NCI-H226 (cell line): ENCODE results near the gene TPRA1.

Source experiments
- DNase-seq: peaks from one replicate; pipeline ENCODE4 v3.0.0-alpha.2; 2015

The TPRA1 gene

DNA sequence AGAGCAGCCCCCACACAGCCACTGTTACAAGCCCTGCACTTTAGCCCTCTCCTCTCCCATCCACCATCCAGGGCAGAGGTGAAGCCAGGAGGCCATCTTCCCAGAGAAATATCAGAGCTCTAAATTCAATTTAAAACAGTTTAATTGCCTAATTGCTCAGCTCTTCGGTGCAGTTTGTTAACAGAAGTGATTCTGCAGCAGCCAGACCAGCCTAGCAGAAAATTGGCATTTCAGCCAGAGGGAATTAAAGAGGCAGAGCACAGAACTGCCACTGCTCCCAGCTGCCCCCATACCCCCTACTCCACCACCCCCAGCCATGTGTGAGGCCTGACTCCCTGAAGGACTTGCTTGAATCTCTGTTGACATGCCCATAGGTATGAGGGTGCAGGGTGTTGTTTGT, 38.5 kb downstream of the TPRA1 start:
- DNase-seq, result no peak

DNA sequence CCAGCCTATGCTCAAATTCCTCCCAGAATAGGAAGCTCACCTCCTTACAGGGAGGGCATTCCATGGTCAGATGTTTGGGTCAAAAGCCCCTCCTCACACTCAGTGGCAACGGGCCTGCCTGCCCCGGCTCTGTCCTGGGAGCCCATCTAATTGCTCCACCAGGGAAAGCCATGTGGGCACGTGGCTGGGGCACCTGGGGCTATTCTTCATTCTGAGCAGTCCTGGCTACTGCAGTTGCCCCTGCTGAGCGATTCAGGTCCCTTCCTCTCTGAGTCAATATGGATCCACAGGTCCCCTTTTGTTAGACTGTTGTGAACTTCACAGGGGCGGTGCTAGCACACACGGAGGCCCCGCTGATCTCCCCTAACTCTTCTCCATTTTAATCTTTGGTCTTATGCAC, 39.4 kb downstream of the TPRA1 start:
- no peak for DNase-seq

DNA sequence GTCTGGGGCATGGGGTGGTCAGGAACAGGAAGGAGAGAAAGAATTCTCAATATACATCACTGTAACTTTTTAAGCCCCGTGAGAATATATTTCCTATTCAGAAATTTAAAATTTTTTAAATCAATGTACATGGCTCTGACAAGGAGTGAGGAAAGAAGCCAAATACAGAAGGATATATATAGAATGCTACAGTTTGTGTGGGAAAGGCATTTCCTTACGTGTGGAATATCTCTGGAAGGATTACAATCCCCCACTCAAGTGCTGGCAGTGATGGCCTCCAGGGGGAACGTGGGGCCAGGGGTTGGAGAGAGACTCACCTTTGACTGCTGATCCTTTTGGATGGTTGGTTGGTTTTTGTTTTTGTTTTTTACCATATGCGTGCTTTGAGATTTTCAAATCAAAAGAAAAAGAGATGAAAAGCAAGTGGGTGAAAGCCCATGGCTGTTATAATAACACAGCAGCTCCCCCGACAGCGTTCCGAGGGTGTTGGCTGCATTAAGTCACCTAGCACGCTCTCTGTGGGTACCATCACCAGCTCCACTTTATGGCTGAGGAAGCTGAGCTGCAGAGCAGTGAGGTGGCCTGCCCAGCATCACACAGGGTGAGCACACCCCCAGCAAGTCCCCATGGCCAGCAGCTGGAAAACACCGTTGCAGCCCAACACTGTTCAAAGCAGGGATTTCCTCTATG, 39.9 kb downstream of the TPRA1 start:
- no peak for DNase-seq

DNA sequence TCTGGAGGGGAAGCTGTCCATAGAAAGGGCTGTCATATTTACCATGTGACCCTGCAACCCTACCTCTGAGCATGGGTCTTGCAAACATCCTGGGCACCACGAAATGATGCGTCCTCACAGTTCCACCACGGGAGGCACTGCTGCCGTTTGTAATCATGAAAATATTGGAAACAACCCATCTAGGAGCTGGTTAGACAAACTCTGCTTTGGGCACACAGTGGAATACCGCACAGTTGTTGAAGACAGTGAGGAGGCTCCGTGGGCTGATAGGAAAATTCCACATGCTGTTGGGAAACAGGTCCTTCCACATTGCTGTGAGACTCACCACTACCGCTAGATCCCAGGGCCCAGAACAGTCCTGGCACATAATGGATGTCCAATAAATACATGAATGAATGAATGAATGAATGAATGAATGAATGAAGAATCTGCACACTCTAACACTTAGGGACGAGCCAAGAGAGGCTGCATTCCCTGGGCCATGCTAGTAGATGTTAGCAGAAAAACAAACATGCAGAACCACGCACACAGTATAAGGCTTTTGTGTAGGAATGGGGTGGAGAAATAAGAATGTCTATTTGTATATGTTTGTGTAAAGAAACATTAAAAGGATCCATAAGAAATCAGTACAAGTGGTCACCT, 40.6 kb downstream of the TPRA1 start:
- no peak for DNase-seq

DNA sequence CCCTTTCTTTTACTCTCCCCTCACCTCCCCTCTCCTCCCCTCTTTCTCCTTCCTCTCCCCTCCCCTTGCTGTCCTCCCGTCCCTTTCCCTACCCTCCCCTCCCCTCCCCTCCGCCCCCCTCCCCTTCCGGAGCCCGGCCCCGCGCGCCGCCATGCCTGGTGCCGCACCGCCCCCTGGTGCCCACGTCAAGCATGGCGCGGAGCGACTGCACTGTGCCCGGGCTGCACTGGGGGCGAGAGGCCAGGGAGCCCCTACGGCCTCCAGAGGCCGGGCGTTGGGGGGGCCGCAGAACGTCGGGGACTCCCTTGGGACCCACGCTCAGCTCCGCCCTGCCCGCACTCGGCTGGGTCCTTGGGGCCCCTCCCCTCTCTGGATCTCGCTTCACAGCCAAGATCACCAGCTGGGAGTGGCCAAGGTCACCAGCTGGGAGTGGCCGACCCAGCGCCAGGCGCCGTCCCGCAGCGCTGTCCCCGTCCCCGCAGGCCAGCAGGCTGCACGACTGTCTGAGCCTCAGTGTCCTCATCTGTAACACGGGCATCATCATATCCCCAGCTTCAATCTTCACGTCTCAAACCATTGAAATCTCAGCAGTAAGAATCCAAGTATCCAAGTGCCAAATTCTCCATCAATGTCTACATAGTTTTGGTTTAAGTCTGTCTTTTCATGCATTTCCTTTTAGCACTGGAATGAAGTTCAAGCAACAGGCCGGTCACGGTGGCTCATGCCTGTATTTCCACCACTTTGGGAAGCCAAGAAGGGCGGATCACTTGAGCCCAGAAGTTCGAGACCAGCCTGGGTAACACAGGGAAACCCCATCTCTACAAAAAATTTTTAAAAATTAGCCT, 42.5 kb downstream of the TPRA1 start:
- peak; percentile 47 for DNase-seq

DNA sequence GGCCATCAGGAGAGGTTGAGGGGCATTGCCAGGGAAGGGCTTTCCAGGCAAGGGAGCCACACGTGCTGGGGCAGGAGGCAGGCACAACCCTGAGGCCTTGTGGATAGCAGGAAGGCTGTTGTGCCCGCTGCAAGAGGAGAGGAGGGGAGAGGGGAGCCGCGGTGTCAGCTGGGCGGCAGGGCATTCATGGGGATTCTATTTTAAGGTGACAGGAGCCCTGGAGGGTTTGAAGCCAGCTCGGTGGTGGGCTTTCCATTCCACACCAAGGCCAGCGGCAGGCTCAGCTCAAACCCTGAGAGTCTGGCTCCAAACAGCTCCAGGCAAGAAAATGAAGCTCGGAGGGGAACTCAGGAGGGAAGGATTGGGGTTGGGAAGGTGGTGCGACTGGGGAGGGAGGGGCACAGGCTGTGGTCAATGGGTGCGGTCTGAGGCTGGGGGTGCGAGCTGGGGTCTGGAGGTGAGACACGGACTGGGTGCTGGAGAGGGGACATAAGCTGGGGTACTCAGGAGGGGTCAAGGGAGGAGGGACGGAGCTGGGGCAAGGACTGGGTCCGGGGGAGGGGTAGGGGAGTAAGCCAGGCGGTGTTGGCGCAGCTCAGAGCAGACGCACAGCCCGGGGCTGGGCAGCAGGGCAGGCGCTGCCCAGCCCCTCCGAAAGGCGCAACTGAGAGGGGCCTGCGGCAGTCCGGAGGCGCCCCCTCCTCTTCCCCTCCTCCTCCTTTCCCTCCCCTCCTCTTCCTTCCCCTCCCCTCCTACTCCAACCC, 43.4 kb downstream of the TPRA1 start:
- no peak for DNase-seq

DNA sequence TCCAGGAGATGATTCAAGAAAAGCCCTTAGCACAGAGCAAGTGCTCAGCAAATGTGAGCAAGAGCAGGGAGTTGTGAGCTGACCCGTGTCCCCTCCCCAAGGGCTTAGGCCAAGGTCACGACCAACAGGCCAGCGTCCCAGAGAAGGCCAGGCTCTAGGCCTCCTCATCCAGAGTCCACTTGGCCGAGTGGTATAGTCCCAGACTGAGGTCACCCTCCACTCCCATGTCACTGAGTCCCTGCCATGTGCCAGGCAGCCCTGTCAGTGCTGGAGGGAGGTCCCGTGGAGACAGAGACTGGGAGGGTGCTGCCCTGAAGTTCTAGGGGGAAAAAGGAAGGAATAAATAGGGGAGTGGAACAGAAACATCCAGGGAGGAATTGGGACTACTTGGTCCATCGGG, 44.0 kb downstream of the TPRA1 start:
- DNase-seq, result no peak

DNA sequence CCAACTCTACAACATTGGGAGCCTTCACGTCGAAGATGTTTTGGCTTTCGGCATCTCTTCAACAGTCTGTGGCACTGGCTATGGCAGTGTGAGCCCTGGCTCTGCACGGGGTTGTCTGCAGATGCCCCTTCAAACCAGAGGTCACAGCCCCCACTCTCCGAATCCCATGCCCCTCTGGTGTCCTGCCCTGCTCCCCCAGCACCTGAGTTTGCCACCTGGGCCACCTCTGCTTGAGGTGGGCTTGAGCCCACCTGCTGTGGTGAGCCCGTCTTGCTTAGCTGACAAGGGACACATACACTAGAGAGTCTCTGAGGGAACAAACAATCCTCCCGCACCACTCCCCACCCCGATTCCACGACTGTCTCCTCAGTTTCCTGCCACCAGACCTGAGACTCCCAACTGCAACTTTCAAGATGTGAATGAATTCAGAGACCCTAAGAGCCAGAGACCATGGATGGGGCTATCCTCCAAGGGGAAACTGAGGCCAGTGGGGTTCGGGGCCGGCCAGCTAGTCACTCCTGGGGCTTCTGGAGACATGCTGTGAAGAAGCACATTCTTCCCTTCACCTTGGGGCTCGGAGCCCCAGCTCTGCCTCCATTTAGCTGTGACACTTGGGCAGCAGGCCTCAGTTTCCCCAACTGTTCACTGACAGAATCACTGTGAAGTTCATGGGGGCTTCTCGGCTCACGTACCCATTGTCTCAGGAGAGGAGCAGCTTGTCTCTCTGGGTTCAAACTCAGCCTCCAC, 44.6 kb downstream of the TPRA1 start:
- DNase-seq, result no peak

DNA sequence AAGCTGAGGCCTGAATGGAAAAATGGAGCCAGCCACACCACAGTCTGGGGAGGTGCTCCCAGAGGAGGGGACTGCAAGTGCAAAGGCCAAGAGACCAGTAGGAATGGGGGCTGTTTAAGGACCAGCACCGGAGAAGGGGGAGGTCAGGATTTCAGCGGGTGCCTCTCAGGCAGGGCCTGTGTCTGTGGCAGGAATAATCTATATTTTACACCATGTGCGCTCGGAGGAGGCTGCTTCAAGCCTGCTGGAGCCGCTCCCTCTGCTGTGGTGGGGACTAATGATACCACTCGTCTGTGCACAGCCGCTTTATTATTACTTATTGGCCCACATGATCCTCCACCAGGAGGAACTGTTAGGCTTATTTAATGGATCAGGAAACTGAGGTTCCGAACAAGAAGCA, 45.3 kb downstream of the TPRA1 start:
- DNase-seq, result no peak

DNA sequence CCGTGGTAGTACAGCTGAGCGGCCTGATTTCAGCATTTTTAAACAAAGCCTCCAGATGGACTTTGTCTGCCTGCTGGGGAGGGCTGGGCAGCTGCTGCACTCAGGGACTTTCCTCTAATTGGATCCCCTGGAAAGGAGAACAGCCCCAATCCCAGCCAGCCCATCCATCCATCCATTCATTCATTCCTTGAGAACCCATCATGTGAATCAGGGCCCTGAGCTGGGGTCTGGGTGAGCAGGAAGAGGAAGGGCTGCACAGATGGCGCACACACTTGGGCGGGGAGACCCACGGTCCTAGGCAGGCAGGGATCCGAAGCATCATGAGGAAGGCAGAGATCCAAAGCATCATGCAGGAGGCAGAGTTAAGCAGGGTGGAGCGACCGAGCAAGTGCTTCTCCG, 45.7 kb downstream of the TPRA1 start:
- DNase-seq, result no peak

DNA sequence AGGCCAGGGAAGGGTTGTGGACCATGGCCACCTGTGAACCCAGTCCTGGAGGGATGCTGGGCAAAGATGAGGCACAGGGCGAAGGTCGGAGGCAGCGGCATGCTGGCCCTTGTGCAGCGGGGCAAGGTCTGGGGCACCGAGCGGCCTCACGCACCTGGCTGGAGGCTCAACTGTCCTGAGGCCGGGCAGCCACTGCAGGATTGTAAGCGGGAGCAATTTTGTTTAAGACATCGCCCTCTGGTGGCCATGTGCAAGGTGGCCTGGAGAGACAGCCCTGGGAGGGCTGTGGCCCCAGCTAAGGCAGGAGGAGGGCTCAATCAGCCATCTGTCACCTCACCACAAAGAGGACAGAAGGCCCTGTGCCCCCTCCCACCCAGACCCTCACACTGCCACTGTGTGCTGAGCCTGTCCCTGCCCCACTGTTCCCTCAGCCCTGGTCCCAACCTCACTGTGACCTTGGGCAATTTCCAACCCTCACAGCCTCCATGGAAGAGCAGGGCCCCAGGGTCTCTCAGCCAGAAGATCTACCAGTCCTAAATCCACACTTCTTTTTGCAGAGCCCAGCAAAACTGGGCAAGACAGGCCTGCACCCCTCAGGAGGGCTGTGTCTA, 46.2 kb downstream of the TPRA1 start:
- no peak for DNase-seq

DNA sequence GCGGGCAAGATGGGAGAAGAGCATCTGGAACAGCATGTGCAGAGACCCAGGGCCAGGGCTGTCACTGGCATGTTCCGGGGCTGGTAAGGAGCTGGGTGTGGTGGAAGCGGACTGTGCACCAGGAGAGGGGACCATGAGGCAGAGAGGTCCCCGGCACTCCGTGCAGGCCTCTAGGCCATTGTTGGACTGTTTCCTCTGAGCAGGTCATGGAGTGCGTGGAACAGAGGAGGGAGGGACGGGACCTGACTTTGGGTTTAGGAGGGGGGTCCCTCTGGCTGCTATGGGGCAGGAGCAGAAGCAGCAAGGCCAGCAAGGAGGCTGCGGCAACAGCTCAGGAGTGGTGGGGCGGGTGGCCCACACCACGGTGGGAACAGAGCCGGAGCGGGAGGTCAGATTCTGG, 47.1 kb downstream of the TPRA1 start:
- DNase-seq, result no peak

DNA sequence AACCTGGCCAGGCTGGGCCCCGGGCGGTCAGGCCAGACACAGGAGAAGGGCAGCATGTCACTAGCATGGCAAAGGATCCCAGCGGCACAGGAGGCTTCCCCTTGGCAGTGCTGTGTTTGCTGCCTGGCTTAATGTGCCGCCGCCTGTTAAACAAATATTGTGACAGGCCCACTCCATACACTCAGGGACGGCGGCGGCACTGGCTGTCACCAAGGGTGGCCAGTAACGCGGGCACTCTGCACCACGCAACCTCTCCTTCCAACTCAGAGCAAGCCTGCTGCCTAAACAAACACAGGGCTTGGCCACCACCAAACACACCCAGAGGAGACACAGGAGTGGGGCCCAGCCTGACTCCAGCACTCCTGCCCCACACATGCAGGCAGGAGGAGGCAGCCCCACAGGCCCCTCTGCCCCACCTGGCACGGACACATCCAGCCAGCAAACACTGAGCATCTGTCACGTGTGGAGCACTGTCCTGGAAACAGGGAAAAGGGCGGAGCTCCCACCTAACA, 48.0 kb downstream of the TPRA1 start:
- no peak for DNase-seq

DNA sequence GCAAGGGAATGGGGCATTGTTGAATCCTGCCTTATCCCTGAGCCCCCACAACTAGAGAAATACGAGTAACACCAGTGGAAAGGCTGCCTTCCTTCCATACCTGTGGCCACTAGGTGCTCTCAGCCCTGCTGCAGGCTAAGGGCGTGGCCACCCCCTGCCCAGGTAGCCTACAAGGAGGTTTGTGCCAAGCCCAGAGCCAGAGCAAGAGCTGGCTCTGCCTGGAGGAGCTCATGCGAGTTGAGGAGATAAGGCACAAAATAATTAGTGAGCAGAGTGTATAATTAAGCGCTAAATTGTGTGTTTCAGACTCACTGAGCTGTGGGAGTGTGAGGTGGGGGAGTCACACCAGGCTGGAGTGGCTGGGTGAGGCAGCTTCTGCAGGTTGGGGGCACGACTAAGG, 49.2 kb downstream of the TPRA1 start:
- no peak for DNase-seq

DNA sequence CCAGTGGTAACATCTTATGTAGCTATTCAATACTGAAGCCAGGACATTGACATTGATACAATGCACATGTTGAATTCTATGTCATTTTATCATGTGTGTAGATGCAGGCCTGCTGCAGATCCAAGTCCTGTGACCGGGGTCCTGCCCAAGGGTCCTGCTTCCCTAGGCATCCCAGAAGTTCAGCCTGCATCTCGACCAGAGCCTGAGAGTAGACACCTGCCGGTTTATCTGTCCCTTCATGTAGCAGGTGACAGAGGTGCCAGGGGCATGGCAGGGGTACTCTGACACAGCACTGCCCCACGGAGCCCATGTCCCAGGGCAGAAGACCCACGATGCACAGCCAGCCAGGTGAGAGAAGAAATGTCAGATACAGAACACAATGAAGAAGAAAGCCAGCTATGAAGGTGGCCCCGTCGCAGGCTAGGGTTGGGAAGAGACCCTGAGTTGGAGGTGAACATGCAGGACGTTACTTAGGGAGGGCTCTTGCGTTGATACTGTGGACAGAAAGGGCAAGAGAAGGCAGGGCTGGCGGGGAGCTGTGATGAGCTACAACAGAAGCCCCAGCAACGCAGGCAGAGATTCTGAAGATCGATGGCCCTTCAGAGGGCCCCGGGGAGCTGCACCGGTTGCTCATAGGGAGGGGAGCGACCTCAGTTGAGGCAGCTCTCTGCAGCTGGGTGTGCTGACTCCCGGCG, 51.0 kb downstream of the TPRA1 start:
- no peak for DNase-seq

DNA sequence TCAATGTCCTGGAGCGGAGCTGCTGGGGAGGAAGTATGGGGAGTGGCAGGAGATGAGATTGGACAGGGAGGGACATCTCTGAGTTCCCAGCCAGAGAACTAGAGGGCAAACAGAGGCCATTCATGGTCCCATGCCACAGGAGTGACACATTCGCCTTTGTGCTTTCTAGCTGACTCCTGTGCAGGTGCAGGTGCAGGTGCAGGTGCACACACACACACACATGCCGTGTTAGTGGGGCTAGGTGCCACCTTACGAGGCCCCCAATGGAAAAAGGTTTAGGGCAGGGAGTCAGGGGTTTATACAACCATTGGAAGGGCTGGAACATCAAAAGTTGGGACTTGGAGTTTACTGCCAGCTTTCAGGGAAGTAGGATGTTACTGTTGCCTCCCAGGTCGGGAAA, 52.0 kb downstream of the TPRA1 start:
- DNase-seq, result no peak

DNA sequence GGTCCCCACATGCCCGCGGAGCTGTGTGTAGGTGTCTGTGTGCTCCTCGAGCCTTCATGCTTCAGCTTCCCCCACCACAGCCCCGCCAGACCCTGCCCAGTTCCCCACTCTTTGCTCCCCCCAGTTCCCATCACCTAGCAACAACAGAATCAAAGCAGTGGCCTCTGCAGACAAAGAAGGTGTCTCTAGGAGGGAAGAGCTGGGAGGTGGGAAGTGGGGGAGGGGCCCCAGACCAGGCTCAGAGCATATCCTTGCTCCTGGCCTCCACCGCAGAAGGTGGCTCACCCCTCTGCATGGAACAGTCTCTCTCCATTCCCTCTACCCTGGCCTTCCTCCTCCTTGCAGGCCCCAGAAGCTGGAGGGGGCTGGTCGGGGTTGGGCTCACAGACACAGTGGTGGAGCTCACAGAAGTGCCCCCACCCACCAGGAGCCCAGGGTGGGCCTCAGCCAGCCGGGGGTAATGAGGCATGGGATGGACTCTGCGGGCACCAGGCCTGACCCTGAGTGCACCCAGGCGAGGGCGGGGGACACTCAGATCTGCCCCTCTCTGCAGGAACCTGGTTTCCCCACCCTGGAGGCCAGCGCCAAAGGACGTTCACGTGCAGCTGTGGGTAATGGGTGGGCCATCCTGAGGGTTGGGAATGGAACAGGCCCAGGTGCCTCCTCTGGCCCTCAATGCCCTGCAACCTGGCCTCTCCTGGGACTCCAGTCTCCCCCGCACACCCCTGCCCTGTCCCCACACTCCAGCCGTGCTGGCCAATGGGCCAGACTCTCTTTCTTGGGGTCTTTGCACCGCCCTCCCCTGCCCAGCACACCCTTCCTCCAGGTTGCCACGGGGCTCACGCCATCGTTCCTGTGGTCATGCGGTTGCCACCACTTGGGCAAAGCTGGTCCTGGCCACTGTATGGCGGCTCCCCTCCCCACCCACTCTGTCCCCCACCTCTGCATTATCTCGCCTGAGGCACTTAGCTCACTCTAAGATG, 53.4 kb downstream of the TPRA1 start:
- no peak for DNase-seq

DNA sequence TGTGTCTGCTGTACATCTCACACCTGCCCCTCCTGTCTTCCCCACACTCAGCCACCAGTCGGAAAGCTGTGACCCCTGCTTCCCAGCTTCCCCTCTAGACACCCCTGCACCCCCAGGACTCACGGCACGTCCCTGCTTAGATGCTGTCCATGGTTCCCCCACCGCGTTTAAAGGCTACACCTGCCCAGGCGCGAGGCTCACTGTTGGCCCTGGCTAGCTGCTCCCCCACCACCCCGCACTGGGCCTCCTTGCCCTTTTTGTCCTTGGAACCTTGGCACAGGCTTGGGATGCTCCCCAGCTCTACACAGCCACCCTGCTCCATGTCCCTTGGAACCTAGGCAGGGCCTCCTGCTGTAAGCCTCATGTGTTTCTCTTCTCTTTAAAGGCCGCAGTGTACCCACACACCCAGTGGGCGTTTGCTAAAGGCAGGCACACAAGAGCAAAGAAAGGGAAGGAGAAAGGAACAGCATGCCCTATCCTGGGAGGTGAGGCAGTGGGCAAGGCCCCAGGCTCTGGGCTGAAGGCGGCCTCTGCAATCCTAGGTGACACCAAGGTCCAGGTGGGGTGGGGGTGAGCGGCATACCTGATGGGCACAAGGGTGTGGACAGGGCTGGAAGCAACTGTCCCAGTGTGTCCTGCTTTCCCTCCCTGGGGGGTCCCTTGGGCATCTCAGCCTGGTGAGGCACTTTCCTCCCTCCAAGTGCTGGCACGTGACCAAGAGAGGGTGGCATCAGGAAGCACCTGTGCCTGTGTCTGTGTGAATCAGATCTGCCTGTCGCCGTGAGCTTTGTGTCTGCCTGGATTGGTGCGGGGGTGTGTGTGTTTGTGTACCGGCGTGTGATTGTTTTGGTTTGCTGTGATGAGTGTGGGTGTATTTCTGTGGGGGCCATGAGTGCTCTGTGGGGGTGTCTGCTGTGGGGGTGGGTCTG, 54.4 kb downstream of the TPRA1 start:
- no peak for DNase-seq
